CD4-positive, alpha-beta T cell (primary cell): ENCODE results near the gene OSBPL10. TPM values are rescaled to one million over a fixed set of nuclear protein-coding genes. Genes with fewer than 3 reads are reported as not detected.
A peak's percentile ranks its signal among the peaks of the same experiment; 100 is the strongest.

ENCODE experiments used
- ATAC-seq: fragments of 200-7000 bp; cut with Tn5 transposase; one replicate; pipeline ENCODE4 v1.10.0; 2022; ENCODE audit warnings: mild to moderate bottlenecking; ENCODE audit not compliant: poor library complexity
- CTCF ChIA-PET: fragments of 350-600 bp; sonication (Branson Sonifier 250); formaldehyde crosslinking; loops from one replicate; lab custom pipeline; 2021; ENCODE audit warnings: antibody characterized with exemption, inconsistent platforms; lab: Charles Lee
- POLR2A ChIA-PET: fragments of 350-600 bp; sonication (Branson Sonifier 250); formaldehyde crosslinking; loops from one replicate; lab custom pipeline; 2021; ENCODE audit warnings: antibody characterized with exemption, inconsistent platforms; lab: Charles Lee
- DNase-seq, 14 experiments: peaks; one replicate each; pipeline ENCODE4 v3.0.0-alpha.2; 2013 to 2020; ENCODE audit warnings: mixed read lengths in 2 of 14
- H3K27ac ChIP-seq, 2 donors: one replicate each; pipeline versions ENCODE4 v1.5.1 to v1.7.0; 2013; ENCODE audit warnings: low read length in 2 of 2, low read depth in 1 of 2, mild to moderate bottlenecking in 1 of 2
- H3K27me3 ChIP-seq, 2 experiments: 1 replicate in 1 of 2; 2 replicates in 1 of 2; pipeline versions ENCODE4 v1.6.1 to v1.7.0; 2013; ENCODE audit warnings: low read length in 2 of 2, control low read depth in 1 of 2, mild to moderate bottlenecking in 1 of 2, moderate library complexity in 1 of 2; ENCODE audit not compliant: insufficient read depth in 2 of 2, control insufficient read depth in 1 of 2
- H3K36me3 ChIP-seq: one replicate; pipeline ENCODE4 v1.6.1; 2013; ENCODE audit warnings: low read length, control low read depth; ENCODE audit not compliant: insufficient read depth
- H3K4me1 ChIP-seq: one replicate; pipeline ENCODE4 v1.6.1; 2013; ENCODE audit warnings: low read length, control low read depth; ENCODE audit not compliant: insufficient read depth
- H3K4me3 ChIP-seq: one replicate; pipeline ENCODE4 v1.5.1; 2013; ENCODE audit warnings: mild to moderate bottlenecking, low read length, moderate library complexity
- H3K9me3 ChIP-seq, 2 experiments: 1 replicate in 1 of 2; 2 replicates in 1 of 2; pipeline versions ENCODE4 v1.6.1 to v1.7.0; 2013; ENCODE audit warnings: low read length in 2 of 2, mild to moderate bottlenecking in 2 of 2, control low read depth in 1 of 2, moderate library complexity in 1 of 2; ENCODE audit not compliant: control insufficient read depth in 1 of 2, insufficient read depth in 1 of 2
- H3K27ac Mint-ChIP-seq: one replicate; pipeline ENCODE4 v1.8.0; 2020; ENCODE audit warnings: mixed read lengths
- H3K27me3 Mint-ChIP-seq: one replicate; pipeline ENCODE4 v1.8.0; 2021; ENCODE audit warnings: mixed read lengths
- H3K36me3 Mint-ChIP-seq: one replicate; pipeline ENCODE4 v1.8.0; 2021; ENCODE audit warnings: low read depth, mixed read lengths
- H3K4me1 Mint-ChIP-seq: one replicate; pipeline ENCODE4 v1.8.0; 2021; ENCODE audit warnings: low read depth, mixed read lengths
- H3K4me3 Mint-ChIP-seq: one replicate; pipeline ENCODE4 v1.8.0; 2020; ENCODE audit warnings: mild to moderate bottlenecking, mixed read lengths
- H3K9me3 Mint-ChIP-seq: one replicate; pipeline ENCODE4 v1.8.0; 2020; ENCODE audit warnings: mixed read lengths
- CTCF ChIP-seq: fragments of 200-600 bp; IDR thresholded peaks from one replicate; pipeline ENCODE4 v1.8.0; 2022; ENCODE audit warnings: antibody characterized with exemption, mild to moderate bottlenecking
- intact Hi-C, 2 experiments: fragments of 100-400 bp; cut with DNase I in 1 of 2; cut with micrococcal nuclease in 1 of 2; formaldehyde crosslinking; loops; one replicate each; pipeline versions ENCODE4 v1.15.1 to v1.9.0; 2023 to 2025; cut with DNase I, micrococcal nuclease
- total RNA-seq, 174 experiments: library from RNA in 2 of 174; stranded (reverse) in 2 of 174; gene quantifications; one replicate each; pipeline ENCODE4 v1.2.3 and lab custom pipeline; 2021 to 2026

OSBPL10 gene
- total RNA-seq, 2 experiments from 2014 or later: not detected

GRCh38 chr3:31772272-31772671 lies 208.8 kb downstream of the OSBPL10 start:
- Histone ChIP-seq H3K27me3 (no peaks in the 10 kb centered on the region), H3K4me3 (no peak overlapping the region), H3K36me3 (no peaks in the 10 kb centered on the region), H3K4me1 (no peaks in the 10 kb centered on the region), H3K27ac (no peak overlapping the region), H3K9me3 (no peaks in the 10 kb centered on the region)
- ATAC-seq: no peak
- ChIA-PET POLR2A (no interaction called here), CTCF (no interaction called here)
- TF ChIP-seq CTCF: no peak
- Mint-ChIP-seq H3K4me3 (no peak overlapping the region), H3K36me3 (no peaks in the 10 kb centered on the region), H3K27ac (no peak overlapping the region), H3K9me3 (no peaks in the 10 kb centered on the region), H3K27me3 (no peaks in the 10 kb centered on the region), H3K4me1 (no peaks in the 10 kb centered on the region)
- no peak for DNase-seq
- intact Hi-C loops: loop anchor here in 1 of 2 experiments (5.0 kb wide), 1 partner anchor 840 kb away; no protein-coding TSS in a partner anchor

GRCh38 chr3:31770822-31771326 lies 210.2 kb downstream of the OSBPL10 start:
- Histone ChIP-seq H3K4me3 (no peak overlapping the region), H3K4me1 (no peaks in the 10 kb centered on the region), H3K27me3 (no peaks in the 10 kb centered on the region), H3K36me3 (no peaks in the 10 kb centered on the region), H3K27ac (no peak overlapping the region), H3K9me3 (no peaks in the 10 kb centered on the region)
- no peak for TF ChIP-seq CTCF
- Mint-ChIP-seq H3K27ac (no peak overlapping the region), H3K9me3 (no peaks in the 10 kb centered on the region), H3K4me3 (no peak overlapping the region), H3K27me3 (no peaks in the 10 kb centered on the region), H3K4me1 (no peaks in the 10 kb centered on the region), H3K36me3 (no peaks in the 10 kb centered on the region)
- intact Hi-C loops: loop anchor here in 1 of 2 experiments (5.0 kb wide), 1 partner anchor 839 kb away; no protein-coding TSS in a partner anchor
- POLR2A ChIA-PET: no interaction called here
- DNase-seq (no peak), ATAC-seq (no peak)
- CTCF ChIA-PET: no interaction called here

- intact Hi-C loops: loop anchor here (1.0 to 10.0 kb wide), 4 partner anchors 796 to 1754 kb away; no protein-coding TSS in a partner anchor
- Histone ChIP-seq H3K36me3 (no peaks in the 10 kb centered on the region), H3K4me1 (no peaks in the 10 kb centered on the region), H3K27ac (no peak overlapping the region), H3K27me3 (no peaks in the 10 kb centered on the region), H3K9me3 (no peaks in the 10 kb centered on the region), H3K4me3 (no peak overlapping the region)
- DNase-seq (peak; percentile 16 to 69 (median 42)), ATAC-seq (no peak)
- no peaks in the 10 kb centered on the region for H3K36me3 Mint-ChIP-seq
- ChIA-PET POLR2A (interaction anchor here (1.1 kb wide), 1 partner anchor 236 kb away, joined by 5 read pairs; the partner anchor contains the start of gene STT3B), CTCF (interaction anchor here (1.1 to 1.4 kb wide), 2 partner anchors 218 to 997 kb away, joined by 4 to 7 read pairs; no protein-coding TSS in a partner anchor)
- H3K9me3 Mint-ChIP-seq: no peaks in the 10 kb centered on the region
- H3K27me3 Mint-ChIP-seq: no peaks in the 10 kb centered on the region
- peak; percentile 71 for TF ChIP-seq CTCF
- no peaks in the 10 kb centered on the region for H3K4me1 Mint-ChIP-seq
- H3K27ac Mint-ChIP-seq: no peak overlapping the region
- H3K4me3 Mint-ChIP-seq: no peak overlapping the region
These were observed 212.5 kb downstream of the OSBPL10 start for GRCh38 chr3:31768479-31769125.
